Measurements from ENCODE around the gene MAP3K13.

Gene MAP3K13

DNA sequence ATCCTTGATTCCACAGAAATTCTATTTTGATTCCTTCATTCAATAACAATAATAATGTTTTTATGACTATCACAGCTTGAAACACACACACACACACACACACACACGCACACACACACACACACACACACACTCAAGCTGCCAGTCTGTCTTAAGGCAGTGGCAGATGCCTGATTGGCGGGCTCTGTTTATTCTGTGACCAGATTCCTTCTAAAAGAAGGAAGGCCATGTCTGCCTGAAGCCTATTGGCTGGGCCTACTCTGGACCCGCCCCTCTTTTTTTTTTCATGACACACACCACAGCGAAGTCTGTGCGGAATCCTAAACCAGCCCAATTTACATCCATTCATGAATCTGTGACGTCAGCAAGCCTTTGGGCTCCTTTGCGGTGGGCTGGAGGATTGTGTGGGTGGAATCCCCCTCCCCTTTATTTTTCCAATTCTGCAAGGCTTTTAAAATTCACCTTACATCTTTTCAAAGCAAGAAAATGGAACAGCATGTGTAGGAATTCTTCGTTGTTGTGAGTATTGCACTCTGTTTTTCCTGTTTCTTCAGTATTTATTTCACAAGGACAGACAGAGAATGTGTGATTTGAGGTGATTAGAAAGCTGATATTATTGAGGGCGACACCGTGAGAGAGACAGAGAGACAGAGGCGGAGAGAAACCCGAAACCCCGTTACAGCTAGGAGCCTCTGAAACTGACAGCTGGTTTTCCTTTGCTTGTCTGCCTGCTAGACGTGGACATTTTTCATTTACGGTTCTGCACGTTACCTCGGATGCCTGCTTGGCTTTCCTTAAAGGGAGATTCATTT, at the start of gene MAP3K13:
TSS of gene MAP3K13 (plus strand) at position 287 of the 812 bp plus-strand sequence. CDS start 65,446 bp downstream, outside the sequence.
- DNase-seq (ENCODE audit: low read depth) = peak; percentile 68
- TF ChIP-seq, protein P1, sequence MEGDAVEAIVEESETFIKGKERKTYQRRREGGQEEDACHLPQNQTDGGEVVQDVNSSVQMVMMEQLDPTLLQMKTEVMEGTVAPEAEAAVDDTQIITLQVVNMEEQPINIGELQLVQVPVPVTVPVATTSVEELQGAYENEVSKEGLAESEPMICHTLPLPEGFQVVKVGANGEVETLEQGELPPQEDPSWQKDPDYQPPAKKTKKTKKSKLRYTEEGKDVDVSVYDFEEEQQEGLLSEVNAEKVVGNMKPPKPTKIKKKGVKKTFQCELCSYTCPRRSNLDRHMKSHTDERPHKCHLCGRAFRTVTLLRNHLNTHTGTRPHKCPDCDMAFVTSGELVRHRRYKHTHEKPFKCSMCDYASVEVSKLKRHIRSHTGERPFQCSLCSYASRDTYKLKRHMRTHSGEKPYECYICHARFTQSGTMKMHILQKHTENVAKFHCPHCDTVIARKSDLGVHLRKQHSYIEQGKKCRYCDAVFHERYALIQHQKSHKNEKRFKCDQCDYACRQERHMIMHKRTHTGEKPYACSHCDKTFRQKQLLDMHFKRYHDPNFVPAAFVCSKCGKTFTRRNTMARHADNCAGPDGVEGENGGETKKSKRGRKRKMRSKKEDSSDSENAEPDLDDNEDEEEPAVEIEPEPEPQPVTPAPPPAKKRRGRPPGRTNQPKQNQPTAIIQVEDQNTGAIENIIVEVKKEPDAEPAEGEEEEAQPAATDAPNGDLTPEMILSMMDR (IDR thresholded peaks at IDR 0.05; ENCODE audit: low read depth, low read length, missing control alignments) = no peak
- peak within 1 kb of the TSS; percentile 46 for H3K4me3 ChIP-seq (ENCODE audit: low read depth, low read length)
- in situ Hi-C loops (cut with HindIII; ENCODE audit: low sequenced_read_pairs) = no loop called here

DNA sequence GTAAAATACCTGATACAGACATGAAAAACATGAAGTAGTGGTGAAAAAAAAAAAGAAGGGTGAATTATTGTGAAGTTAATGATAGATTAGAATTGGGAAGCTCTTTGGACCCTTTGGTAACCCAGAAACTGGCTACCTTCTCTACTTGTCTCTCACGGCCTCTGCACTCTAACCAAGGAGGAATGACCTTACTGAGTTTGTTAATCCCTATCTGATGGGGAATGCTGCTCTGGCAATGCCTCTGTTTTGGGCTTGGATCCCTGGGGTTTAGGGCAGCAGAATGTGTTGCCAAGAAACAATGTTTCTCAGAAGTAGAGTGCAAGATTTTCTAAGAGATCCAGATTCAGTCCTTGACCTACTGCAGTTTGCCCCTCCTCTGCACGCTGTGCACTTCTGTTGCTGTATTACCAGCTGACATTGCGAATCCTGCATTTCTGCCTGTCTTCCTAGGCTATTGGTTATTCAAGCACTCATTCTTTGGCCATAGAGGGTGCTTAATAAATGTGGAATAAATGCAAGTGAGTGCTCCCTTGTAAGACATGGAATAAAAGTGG, 49.2 kb upstream of the MAP3K13 start:
- in situ Hi-C loops (cut with HindIII; ENCODE audit: low sequenced_read_pairs) = no loop called here
- no peak overlapping the region for H3K4me3 ChIP-seq (ENCODE audit: low read depth, low read length)
- no peak for DNase-seq (ENCODE audit: low read depth)
- TF ChIP-seq, protein P1 (IDR thresholded peaks at IDR 0.05; ENCODE audit: low read depth, low read length, missing control alignments) = no peak

- TF ChIP-seq, protein P1 (IDR thresholded peaks at IDR 0.05; ENCODE audit: low read depth, low read length, missing control alignments) = no peak
- in situ Hi-C loops (cut with HindIII; ENCODE audit: low sequenced_read_pairs) = no loop called here
- H3K4me3 ChIP-seq (ENCODE audit: low read depth, low read length) = no peak overlapping the region
- no peak for DNase-seq (ENCODE audit: low read depth)
Measured at GRCh38 chr3:185316740-185317412, 46.1 kb upstream of the MAP3K13 start.

- DNase-seq (ENCODE audit: low read depth) = no peak
- no peak overlapping the region for H3K4me3 ChIP-seq (ENCODE audit: low read depth, low read length)
- in situ Hi-C loops (cut with HindIII; ENCODE audit: low sequenced_read_pairs) = no loop called here
- TF ChIP-seq, protein P1 (IDR thresholded peaks at IDR 0.05; ENCODE audit: low read depth, low read length, missing control alignments) = no peak
Measured at GRCh38 chr3:185317674-185318073, 45.3 kb upstream of the MAP3K13 start.

- in situ Hi-C loops (cut with HindIII; ENCODE audit: low sequenced_read_pairs) = no loop called here
- DNase-seq (ENCODE audit: low read depth) = no peak
- TF ChIP-seq, protein P1 (IDR thresholded peaks at IDR 0.05; ENCODE audit: low read depth, low read length, missing control alignments) = no peak
- H3K4me3 ChIP-seq (ENCODE audit: low read depth, low read length) = no peak overlapping the region
Measured at GRCh38 chr3:185318141-185318540, 44.8 kb upstream of the MAP3K13 start.

- TF ChIP-seq, protein P1 (IDR thresholded peaks at IDR 0.05; ENCODE audit: low read depth, low read length, missing control alignments) = no peak
- DNase-seq (ENCODE audit: low read depth) = no peak
- in situ Hi-C loops (cut with HindIII; ENCODE audit: low sequenced_read_pairs) = no loop called here
- no peak overlapping the region for H3K4me3 ChIP-seq (ENCODE audit: low read depth, low read length)
Measured at GRCh38 chr3:185319801-185320200, 43.1 kb upstream of the MAP3K13 start.

Data from astrocyte of the cerebellum (primary cell).